ENCODE measurements around the gene PDE5A. TPM values are rescaled to one million over a fixed set of nuclear protein-coding genes. Genes with fewer than 3 reads are reported as not detected.
A peak's percentile ranks its signal among the peaks of the same experiment; 100 is the strongest.

PDE5A gene
- total RNA-seq = 58.0 TPM
- long read RNA-seq, full-length matches to known transcripts = 24 of 41 reads
- long read RNA-seq, partial matches to known transcripts = 5 of 41 reads
- long read RNA-seq, other reads (novel, unspliced or antisense) = 12 of 41 reads

GRCh38 chr4:119628281-119629141 is at the start of gene PDE5A:
Gene PDE5A (minus strand): TSS chr4:119628804. CDS start chr4:119628671, 133 bp downstream.
- intact Hi-C loops (cut with DNase I) = no loop called here
- peak; percentile 95 for ATAC-seq
- no peaks in the 10 kb centered on the region for H3K9me3 ChIP-seq

DNA sequence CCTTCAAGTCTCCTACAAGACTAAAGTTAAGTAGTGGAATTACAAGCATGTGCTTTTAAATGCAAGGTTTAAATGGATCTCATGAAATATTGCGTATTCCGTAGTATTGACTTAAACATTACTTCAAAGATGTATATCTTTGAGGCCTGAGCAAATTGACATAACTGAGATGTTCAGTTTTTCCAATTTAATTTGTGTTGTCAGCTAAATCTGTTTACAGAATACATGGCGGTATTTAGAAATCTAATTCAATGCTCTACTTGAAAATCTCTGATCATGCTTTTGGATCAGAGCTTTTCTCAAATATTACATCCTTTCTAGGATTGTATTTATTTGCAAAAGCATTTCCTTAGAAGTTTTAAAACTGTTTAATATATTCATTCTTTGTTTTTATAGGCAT is 47.5 kb upstream of the PDE5A start:
- no peak for DNase-seq
- Histone ChIP-seq H3K4me3 (no peak overlapping the region), H3K9me3 (no peaks in the 10 kb centered on the region), H3K27ac (no peak overlapping the region), H3K4me1 (no peaks in the 10 kb centered on the region), H3K36me3 (no peaks in the 10 kb centered on the region), H3K27me3 (no peaks in the 10 kb centered on the region)
- TF ChIP-seq, protein P1, sequence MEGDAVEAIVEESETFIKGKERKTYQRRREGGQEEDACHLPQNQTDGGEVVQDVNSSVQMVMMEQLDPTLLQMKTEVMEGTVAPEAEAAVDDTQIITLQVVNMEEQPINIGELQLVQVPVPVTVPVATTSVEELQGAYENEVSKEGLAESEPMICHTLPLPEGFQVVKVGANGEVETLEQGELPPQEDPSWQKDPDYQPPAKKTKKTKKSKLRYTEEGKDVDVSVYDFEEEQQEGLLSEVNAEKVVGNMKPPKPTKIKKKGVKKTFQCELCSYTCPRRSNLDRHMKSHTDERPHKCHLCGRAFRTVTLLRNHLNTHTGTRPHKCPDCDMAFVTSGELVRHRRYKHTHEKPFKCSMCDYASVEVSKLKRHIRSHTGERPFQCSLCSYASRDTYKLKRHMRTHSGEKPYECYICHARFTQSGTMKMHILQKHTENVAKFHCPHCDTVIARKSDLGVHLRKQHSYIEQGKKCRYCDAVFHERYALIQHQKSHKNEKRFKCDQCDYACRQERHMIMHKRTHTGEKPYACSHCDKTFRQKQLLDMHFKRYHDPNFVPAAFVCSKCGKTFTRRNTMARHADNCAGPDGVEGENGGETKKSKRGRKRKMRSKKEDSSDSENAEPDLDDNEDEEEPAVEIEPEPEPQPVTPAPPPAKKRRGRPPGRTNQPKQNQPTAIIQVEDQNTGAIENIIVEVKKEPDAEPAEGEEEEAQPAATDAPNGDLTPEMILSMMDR (IDR thresholded peaks at IDR 0.05) = no peak
- no peak for ATAC-seq
- intact Hi-C loops (cut with DNase I) = no loop called here

More at GRCh38 chr4:119628281-119629141, at the start of gene PDE5A:
- H3K27me3 ChIP-seq = peaks cover 4% of the 10 kb centered on the region
- peak; percentile 93 for DNase-seq
- peak within 1 kb of the TSS; percentile 84 for H3K27ac ChIP-seq
- no peaks in the 10 kb centered on the region for H3K36me3 ChIP-seq
- H3K4me3 ChIP-seq = peak within 1 kb of the TSS; percentile 80
- TF ChIP-seq, protein P1 (IDR thresholded peaks at IDR 0.05) = peak; percentile 79
- H3K4me1 ChIP-seq = peaks cover 4% of the 10 kb centered on the region

DNA sequence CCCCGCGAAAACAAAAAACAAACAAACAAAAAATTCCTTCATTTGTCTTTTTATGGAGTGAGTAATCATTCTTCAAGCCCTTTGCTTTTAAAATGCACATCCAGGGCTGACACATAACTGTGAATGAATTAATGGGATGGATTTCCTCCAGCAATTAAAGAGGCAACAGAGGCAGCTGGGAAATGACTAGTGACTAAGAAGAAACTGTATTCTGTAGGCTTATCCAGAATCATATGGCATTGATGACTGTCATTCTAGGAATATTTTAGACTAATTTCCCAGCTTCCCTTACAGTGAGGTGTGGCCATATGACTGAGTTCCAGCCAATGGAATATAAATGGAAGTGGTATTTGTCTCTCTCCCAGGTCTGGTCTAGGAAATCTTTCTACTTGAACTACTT is 46.8 kb upstream of the PDE5A start:
- intact Hi-C loops (cut with DNase I) = no loop called here
- Histone ChIP-seq H3K4me3 (no peak overlapping the region), H3K27ac (no peak overlapping the region), H3K36me3 (no peaks in the 10 kb centered on the region), H3K9me3 (no peaks in the 10 kb centered on the region), H3K27me3 (no peaks in the 10 kb centered on the region), H3K4me1 (no peaks in the 10 kb centered on the region)
- DNase-seq (no peak), ATAC-seq (no peak)
- TF ChIP-seq, protein P1 (IDR thresholded peaks at IDR 0.05) = no peak

GRCh38 chr4:119672938-119673337 is 44.3 kb upstream of the PDE5A start:
- DNase-seq = no peak
- no peaks in the 10 kb centered on the region for H3K4me1 ChIP-seq
- intact Hi-C loops (cut with DNase I) = no loop called here
- TF ChIP-seq, protein P1 (IDR thresholded peaks at IDR 0.05) = no peak
- H3K4me3 ChIP-seq = no peak overlapping the region
- H3K36me3 ChIP-seq = no peaks in the 10 kb centered on the region
- no peak overlapping the region for H3K27ac ChIP-seq
- no peaks in the 10 kb centered on the region for H3K27me3 ChIP-seq
- no peaks in the 10 kb centered on the region for H3K9me3 ChIP-seq
- no peak for ATAC-seq

GRCh38 chr4:119672086-119672485 is 43.5 kb upstream of the PDE5A start:
- intact Hi-C loops (cut with DNase I) = no loop called here
- H3K27ac ChIP-seq = no peak overlapping the region
- H3K27me3 ChIP-seq = no peaks in the 10 kb centered on the region
- no peak for DNase-seq
- TF ChIP-seq, protein P1 (IDR thresholded peaks at IDR 0.05) = no peak
- no peaks in the 10 kb centered on the region for H3K36me3 ChIP-seq
- H3K9me3 ChIP-seq = no peaks in the 10 kb centered on the region
- no peak overlapping the region for H3K4me3 ChIP-seq
- no peak for ATAC-seq
- H3K4me1 ChIP-seq = no peaks in the 10 kb centered on the region
